WERI-Rb-1 (cell line): ENCODE results near the gene SVOP.
"Not testable (repeated sequence)": the region's sequence is repeated elsewhere in the genome, so short reads cannot be mapped to it uniquely, and the experiment has no call there.

ENCODE experiments used
- DNase-seq: peaks from one replicate; pipeline ENCODE4 v3.0.0-alpha.2; 2020
- H3K27ac ChIP-seq: fragments of 250-450 bp; sonication (Bioruptor Pico); 2 replicates; pipeline ENCODE4 v1.5.1; 2020; ENCODE audit warnings: mild to moderate bottlenecking, moderate library complexity
- H3K27me3 ChIP-seq: fragments of 250-450 bp; sonication (Bioruptor Pico); 2 replicates; pipeline ENCODE4 v1.5.1; 2021; ENCODE audit warnings: mild to moderate bottlenecking, low read depth, moderate library complexity; ENCODE audit not compliant: insufficient read depth, severe bottlenecking
- H3K36me3 ChIP-seq: fragments of 250-450 bp; sonication (Bioruptor Pico); 2 replicates; pipeline ENCODE4 v1.5.1; 2020; ENCODE audit warnings: mild to moderate bottlenecking, moderate library complexity
- H3K4me3 ChIP-seq: 2 replicates; pipeline ENCODE4 v1.5.1; 2011; ENCODE audit warnings: low read depth, mild to moderate bottlenecking, control low read depth, low read length
- H3K9me3 ChIP-seq: fragments of 250-450 bp; sonication (Bioruptor Pico); 2 replicates; pipeline ENCODE4 v1.5.1; 2021; ENCODE audit warnings: mild to moderate bottlenecking, moderate library complexity; ENCODE audit not compliant: severe bottlenecking
- TF ChIP-seq, protein P1 (sequence below): IDR thresholded peaks from 2 replicates; pipeline ENCODE4 v1.5.1; 2011; ENCODE audit warnings: low read depth, mild to moderate bottlenecking, control low read depth, inconsistent platforms, low read length

Gene SVOP

DNA sequence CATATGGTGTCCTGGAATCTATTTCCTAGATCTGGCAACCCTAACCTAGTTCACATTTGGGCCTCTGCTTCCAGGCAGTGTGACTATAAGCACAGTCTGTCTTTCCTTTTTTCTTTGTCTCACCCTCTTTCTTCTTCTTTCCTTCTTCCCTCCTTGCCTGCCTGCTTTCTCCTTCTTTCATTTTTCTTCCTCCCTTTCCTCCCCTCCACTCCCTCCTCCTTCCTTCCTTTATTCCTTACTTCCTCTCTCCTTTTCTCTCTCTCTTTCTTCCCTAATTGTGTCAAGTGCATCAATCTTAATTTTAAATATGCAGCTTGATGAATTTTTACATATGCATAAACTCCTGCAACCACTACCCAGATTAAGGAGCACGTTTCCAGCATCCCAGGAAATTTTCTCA lies 145.6 kb downstream of the SVOP start:
- H3K9me3 ChIP-seq = no peaks in the 10 kb centered on the region
- no peaks in the 10 kb centered on the region for H3K36me3 ChIP-seq
- no peak overlapping the region for H3K27ac ChIP-seq
- no peaks in the 10 kb centered on the region for H3K27me3 ChIP-seq
- H3K4me3 ChIP-seq = no peak overlapping the region
- no peak for DNase-seq
- TF ChIP-seq, protein P1, sequence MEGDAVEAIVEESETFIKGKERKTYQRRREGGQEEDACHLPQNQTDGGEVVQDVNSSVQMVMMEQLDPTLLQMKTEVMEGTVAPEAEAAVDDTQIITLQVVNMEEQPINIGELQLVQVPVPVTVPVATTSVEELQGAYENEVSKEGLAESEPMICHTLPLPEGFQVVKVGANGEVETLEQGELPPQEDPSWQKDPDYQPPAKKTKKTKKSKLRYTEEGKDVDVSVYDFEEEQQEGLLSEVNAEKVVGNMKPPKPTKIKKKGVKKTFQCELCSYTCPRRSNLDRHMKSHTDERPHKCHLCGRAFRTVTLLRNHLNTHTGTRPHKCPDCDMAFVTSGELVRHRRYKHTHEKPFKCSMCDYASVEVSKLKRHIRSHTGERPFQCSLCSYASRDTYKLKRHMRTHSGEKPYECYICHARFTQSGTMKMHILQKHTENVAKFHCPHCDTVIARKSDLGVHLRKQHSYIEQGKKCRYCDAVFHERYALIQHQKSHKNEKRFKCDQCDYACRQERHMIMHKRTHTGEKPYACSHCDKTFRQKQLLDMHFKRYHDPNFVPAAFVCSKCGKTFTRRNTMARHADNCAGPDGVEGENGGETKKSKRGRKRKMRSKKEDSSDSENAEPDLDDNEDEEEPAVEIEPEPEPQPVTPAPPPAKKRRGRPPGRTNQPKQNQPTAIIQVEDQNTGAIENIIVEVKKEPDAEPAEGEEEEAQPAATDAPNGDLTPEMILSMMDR = no peak

- DNase-seq = no peak
- Histone ChIP-seq H3K4me3 (no peak overlapping the region), H3K27ac (no peak overlapping the region), H3K36me3 (no peaks in the 10 kb centered on the region), H3K9me3 (no peaks in the 10 kb centered on the region), H3K27me3 (no peaks in the 10 kb centered on the region)
- TF ChIP-seq, protein P1 = no peak
These were observed 152.1 kb downstream of the SVOP start for GRCh38 chr12:108868781-108869180.

DNA sequence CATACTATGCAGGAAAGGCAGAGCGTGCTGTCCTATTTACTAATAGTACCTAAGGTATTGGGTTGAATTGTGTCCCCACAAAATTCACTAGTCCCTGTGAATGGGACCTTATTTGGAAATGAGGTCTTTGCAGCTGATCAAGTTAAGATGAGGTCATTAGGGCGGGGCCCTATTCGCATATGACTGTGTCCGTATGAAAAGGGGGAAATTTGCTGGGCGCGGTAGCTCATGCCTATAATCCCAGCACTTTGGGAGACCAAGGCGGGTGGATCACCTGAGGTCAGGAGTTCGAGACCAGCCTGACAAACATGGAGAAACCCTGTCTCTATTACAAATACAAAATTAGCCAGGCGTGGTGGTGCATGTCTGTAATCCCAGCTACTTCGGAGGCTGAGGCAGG lies 154.8 kb downstream of the SVOP start:
- DNase-seq, H3K27me3 ChIP-seq, H3K27ac ChIP-seq, H3K9me3 ChIP-seq, H3K4me3 ChIP-seq, H3K36me3 ChIP-seq: not testable (repeated sequence)

GRCh38 chr12:108865169-108865568 lies 155.7 kb downstream of the SVOP start:
- Histone ChIP-seq H3K27me3 (no peaks in the 10 kb centered on the region), H3K9me3 (no peaks in the 10 kb centered on the region), H3K27ac (no peak overlapping the region), H3K36me3 (no peaks in the 10 kb centered on the region), H3K4me3 (no peak overlapping the region)
- TF ChIP-seq, protein P1 = no peak
- DNase-seq = no peak

DNA sequence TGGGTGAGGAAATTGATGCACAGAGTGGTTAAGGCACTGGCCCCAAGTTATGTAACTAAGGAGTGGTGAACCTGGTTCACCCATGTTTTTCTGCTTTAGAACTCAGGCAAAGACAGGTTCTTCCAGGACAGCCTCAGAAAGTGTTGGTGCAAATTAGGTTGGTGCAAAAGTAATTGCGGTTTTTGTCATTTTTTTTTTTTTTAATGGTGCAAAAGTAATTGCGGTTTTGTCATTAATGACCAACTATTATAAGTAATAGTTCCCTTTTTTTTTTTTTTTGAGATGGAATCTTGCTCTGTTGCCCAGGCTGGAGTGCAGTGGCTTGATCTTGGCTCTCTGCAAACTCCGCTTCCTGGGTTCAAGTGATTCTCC lies 158.3 kb downstream of the SVOP start:
- H3K27me3 ChIP-seq = no peaks in the 10 kb centered on the region
- H3K27ac ChIP-seq = no peak overlapping the region
- TF ChIP-seq, protein P1 = no peak
- H3K36me3 ChIP-seq = no peaks in the 10 kb centered on the region
- no peaks in the 10 kb centered on the region for H3K9me3 ChIP-seq
- no peak for DNase-seq
- no peak overlapping the region for H3K4me3 ChIP-seq

- no peak overlapping the region for H3K27ac ChIP-seq
- no peaks in the 10 kb centered on the region for H3K27me3 ChIP-seq
- no peaks in the 10 kb centered on the region for H3K9me3 ChIP-seq
- TF ChIP-seq, protein P1 = no peak
- DNase-seq = no peak
- H3K4me3 ChIP-seq = no peak overlapping the region
- H3K36me3 ChIP-seq = no peaks in the 10 kb centered on the region
These were observed 158.8 kb downstream of the SVOP start for GRCh38 chr12:108861878-108862587.
